Left renal cortex interstitium (tissue), 4 donors: ENCODE data around the gene YIPF6. TPM values are rescaled to one million over a fixed set of nuclear protein-coding genes. Genes with fewer than 3 reads are reported as not detected.
"Not testable (repeated sequence)": the region's sequence is repeated elsewhere in the genome, so short reads cannot be mapped to it uniquely, and the experiment has no call there.

Source experiments
- DNase-seq, 4 donors: peaks; one replicate each; pipeline ENCODE4 v3.0.0-alpha.2; 2013; ENCODE audit warnings: low read depth in 4 of 4, low spot score in 2 of 4, missing footprints in 1 of 4
- polyA plus RNA-seq, 4 donors: library from polyadenylated mRNA; unstranded; fragments of 120-200 nt; gene quantifications; one replicate each; pipeline ENCODE4 v1.2.1, GENCODE V29; 2013; ENCODE audit not compliant: insufficient read length in 4 of 4

YIPF6 gene, protein sequence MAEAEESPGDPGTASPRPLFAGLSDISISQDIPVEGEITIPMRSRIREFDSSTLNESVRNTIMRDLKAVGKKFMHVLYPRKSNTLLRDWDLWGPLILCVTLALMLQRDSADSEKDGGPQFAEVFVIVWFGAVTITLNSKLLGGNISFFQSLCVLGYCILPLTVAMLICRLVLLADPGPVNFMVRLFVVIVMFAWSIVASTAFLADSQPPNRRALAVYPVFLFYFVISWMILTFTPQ
- polyA plus RNA-seq: 10 to 100 TPM; 41.6 to 47.3 (median 44.7) TPM

DNA sequence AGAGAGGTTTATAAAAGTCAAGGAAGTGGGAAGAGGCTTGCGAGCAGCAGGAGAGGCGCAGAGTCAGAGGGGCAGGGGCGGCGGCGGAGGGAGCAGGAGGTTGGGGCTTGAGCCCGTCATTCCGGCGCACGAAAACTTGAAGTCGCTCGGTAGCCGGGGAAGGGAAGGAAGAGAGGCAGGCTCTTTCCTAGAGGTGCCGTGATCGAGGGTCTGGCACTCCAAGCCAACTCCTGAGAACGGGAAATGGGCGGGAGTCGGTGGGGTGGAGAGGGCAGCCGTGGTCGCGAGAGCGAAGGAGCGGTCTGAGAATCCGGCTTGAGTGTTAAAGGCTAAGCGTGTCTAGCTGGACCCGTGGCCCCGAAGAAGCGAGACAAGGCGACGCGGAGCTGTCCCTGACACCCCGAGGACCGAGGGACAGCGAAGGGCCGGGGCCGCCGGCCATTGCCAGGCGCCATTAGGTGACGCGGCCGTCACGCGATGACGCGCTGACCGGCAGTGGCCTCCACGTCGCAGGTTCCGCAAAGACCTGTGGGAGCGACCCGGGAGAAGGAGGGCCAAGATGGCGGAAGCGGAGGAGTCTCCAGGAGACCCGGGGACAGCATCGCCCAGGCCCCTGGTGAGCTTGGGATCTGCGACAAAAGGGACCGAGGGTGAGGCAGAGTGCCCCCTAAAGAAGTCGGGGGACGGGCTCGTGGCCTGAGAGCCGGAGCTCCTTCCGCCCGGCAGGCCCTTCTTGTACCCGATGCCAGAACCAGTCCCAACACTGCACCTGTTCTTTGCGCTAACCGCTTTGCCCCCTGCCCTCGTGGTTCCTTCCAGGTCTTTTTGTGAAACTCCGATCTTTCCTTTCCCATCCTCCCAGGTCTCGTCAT, at the start of gene YIPF6:
Gene YIPF6, plus strand, starts transcription at position 544 of the 872 bp plus-strand sequence. Its CDS starts 16 bp downstream, at position 560.
- DNase-seq: peak in 3 of 4 donors; percentile 41 to 55 (median 46)

DNA sequence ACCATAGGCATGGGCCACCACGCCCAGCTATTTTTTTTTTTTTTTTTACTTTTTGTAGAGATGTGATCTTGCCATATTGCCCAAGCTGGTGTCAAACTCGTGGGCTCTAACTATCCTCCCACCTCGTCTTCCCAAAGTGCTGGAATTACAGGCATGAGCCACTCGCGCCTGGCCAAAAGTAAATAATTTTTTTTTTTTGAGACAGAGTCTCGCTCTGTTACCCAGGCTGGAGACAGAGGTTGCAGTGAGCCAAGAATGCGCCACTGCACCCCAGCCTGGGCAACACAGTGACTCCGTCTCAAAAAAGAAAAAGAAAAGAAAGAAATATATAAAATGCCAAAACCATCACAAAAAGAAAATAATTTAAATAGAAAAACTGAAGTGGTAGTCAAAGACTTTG, 47.1 kb upstream of the YIPF6 start:
- DNase-seq: no peak

DNA sequence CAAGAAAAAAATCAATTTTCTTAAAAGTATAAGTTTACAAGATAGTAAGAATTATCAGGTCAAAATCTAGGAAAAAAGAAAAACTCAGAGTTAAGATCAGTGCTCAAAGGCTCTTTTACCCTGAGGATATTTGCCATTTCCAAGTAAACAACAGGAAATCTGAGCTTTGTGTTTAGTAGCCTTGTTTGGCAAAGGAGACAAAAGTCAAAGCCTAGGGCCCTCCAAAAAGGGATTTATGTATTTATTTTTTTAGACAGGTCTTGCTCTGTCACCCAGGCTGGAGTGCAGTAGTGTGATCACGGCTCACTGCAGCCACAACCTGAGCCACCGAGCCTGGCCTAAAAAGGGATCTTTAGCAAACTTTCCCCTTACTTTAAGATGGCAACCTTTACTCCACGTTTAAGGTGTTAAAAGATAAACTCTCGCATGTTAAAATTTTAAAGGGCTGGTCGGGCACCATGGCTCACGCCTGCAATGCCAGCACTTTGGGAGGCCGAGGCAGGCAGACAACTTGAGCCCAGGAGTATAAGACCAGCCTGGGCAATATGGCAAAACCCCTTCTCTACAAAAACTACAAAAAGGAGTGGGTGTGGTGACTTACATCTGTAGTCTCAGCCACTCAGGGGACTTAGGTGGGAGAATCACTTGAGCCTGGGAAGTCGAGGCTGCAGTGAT, 44.2 kb upstream of the YIPF6 start:
- DNase-seq: no peak

DNA sequence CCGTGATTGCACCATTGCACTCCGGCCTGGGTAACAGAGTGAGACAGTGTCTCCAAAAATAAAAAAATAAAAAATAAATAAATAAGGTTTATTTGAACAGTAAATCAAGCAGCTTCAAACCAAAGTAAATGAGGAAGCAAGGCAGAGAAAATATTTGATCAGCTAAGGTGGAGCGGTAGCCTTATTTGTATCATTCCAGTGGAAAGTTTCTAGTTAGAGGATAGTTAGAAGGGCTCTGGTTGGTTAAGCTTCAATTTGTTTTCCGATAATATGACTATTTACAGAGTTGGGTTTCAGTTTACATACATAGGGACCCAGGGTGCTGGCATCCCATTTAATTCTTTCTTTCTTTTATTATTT, 43.7 kb upstream of the YIPF6 start:
- DNase-seq: no peak

GRCh38 chrX:68461093-68461492, 37.8 kb upstream of the YIPF6 start:
- DNase-seq: no peak

DNA sequence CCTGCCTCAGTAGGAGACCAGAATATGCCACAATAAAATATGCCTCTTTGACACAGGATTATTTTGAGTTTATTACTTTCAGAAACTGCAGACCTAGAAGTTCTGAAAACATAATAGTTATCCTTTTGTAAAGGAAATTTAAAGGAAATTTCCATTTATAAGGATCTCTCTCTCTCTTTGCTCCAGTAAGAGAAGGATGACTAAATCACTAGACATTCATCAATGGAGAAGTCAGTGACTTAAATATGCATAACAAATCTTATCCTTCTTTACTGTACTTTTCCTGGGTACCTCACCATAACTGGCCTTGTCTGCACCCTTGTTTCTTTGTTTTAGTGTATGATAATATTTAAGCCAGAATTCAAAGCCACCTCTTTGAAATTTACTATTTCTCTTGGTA, 37.3 kb upstream of the YIPF6 start:
- DNase-seq: no peak

- DNase-seq: no peak
These were observed 36.7 kb upstream of the YIPF6 start for GRCh38 chrX:68462197-68462596.

DNA sequence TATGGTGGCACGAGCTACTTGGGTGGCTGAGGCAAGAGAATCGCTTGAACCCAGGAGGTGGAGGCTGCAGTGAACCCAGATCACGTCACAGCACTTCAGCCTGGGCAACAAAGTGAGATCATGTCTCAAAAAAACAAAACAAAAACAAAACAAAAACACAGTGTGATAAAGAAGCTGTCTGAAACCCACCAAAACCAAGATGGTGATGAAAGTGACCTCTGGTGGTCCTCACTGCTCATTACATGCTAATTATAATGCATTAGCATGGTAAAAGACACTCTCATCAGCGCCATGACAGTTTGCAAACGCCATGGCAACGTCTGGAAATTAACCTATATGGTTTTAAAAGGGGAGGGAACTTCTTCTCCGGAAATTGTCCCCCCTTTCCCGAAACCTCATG, 36.2 kb upstream of the YIPF6 start:
- peak in 2 of 4 donors; percentile 6 to 12 for DNase-seq

- no peak for DNase-seq
These were observed 35.0 kb upstream of the YIPF6 start for GRCh38 chrX:68463880-68464279.

GRCh38 chrX:68464796-68465195, 34.1 kb upstream of the YIPF6 start:
- DNase-seq: no peak

GRCh38 chrX:68480969-68481368, 17.9 kb upstream of the YIPF6 start:
- no peak for DNase-seq

DNA sequence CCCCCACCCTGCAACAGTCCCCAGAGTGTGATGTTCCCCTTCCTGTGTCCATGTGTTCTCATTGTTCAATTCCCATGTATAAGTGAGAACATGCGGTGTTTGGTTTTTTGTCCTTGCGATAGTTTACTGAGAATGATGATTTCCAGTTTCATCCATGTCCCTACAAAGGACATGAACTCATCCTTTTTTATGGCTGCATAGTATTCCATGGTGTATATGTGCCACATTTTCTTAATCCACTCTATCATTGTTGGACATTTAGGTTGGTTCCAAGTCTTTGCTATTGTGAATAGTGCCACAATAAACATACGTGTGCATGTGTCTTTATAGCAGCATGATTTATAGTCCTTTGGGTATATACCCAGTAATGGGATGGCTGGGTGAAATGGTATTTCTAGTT, 12.7 kb upstream of the YIPF6 start:
- DNase-seq: not testable (repeated sequence)

DNA sequence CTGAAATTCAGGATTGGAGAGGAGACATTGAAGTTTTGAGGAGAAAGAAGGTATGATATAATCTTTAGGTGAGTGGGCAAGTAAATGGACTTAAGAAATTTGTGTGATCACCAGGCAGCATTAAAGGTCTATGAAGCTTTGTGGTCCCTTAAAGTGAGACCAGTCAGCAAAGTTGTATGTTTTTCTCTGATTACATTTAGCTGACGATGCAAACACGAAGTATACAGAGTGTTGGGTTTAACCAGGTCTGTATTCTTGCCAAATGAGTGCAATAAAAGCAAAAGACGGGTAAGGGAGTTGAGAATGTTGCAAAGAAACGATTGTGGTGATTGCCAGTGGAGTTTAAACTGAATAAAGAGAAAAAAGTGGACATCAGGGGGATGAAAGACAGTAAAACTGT, 11.6 kb upstream of the YIPF6 start:
- DNase-seq: no peak

DNA sequence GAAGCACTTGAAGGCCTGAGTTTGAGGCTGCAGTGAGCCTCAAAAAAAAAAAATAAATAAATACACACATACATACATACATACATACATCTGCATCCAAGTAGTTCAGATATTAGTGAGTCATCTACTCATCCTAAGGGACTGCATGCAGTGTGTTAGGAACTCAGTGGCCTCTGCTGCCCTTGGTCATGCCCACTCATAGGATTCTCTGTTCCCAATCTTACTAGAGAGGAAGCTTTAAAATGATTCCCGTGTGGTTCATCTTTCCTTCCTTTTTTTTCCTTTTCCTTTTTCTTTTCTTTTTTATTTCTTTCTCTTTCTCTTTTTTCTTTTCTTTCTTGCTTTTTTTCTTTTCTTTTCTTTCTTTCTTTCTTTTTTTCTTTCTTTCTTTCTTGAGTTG, 10.9 kb upstream of the YIPF6 start:
- no peak for DNase-seq

DNA sequence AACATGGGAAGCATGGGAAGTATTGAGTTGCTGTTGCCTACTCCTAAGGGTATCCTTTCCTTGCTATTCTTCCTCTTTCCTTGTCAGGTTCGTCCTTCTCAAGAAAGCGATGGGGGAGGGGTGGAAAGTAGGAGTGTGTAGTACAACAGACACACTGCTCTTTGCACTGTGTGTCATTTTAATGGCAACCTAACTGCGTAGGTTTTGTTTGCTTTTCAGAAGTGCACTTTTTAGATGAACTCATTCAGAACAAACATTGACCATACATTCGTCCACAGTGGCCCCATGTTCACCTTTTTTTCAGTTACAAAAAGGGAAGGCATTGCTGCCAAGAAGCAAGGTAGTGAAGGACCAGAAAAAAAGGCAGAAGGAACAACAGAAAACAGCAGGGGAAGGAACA, 10.2 kb upstream of the YIPF6 start:
- no peak for DNase-seq

GRCh38 chrX:68490644-68491043, 8.2 kb upstream of the YIPF6 start:
- no peak for DNase-seq

GRCh38 chrX:68492583-68492982, 6.3 kb upstream of the YIPF6 start:
- DNase-seq: no peak

DNA sequence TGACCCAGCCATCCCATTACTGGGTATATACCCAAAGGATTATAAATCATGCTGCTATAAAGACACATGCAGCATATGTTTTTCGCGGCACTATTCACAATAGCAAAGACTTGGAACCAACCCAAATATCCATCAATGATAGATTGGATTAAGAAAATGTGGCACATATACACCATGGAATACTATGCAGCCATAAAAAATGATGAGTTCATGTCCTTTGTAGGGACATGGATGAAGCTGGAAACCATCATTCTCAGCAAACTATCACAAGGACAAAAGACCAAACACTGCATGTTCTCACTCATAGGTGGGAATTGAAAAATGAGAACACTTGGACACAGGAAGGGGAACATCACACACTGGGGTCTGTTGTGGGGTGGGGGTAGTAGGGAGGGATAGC, 5.1 kb upstream of the YIPF6 start:
- DNase-seq: not testable (repeated sequence)

DNA sequence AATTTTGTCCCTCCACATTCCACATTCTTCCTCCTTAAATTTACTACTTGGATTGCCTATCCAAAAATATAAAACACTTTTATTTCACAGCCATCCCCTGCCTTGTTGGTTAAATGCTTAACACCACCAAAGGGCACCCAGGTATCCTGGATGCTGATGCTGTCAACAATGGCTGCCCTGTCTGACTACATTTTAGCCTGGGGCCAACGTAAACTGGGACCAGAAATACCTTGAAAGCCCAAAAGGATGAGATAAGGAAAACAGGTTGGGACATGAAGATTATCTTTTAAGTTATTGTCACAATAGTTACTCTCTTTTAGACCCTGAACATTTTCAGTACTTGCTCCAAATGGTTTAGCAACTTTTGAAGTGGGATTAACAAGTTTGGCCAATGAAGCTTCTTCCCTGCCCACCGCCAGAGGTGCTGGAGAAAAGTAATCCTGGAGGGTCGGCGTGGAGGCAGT, 775 bp upstream of the YIPF6 start:
- peak in 2 of 4 donors; percentile 0 to 11 for DNase-seq

GRCh38 chrX:68499543-68500504, 973 bp downstream of the YIPF6 start:
- peak in 1 of 4 donors; percentile 1 for DNase-seq
